GM23338 (cell line): ENCODE measurements around the gene DNAJC6. TPM values are rescaled to one million over a fixed set of nuclear protein-coding genes. Genes with fewer than 3 reads are reported as not detected.

ENCODE experiments used
- ATAC-seq: fragments of 200-7000 bp; cut with Tn5 transposase; 3 replicates; pipeline ENCODE4 v1.9.1; 2020
- DNase-seq: peaks from one replicate; pipeline ENCODE4 v3.0.0-alpha.2; 2015; ENCODE audit warnings: low spot score
- H2AFZ ChIP-seq: fragments of 200-600 bp; sonication (generic); 2 replicates; pipeline ENCODE4 v1.8.0; 2016; ENCODE audit warnings: antibody characterized with exemption, mild to moderate bottlenecking, moderate library complexity
- H3F3A ChIP-seq: fragments of 200-600 bp; sonication (generic); replicated peaks from 2 replicates; pipeline ENCODE4 v1.8.0; 2017; ENCODE audit warnings: antibody characterized with exemption, mixed run types, low read depth
- H3K27ac ChIP-seq: fragments of 200-600 bp; sonication (generic); 2 replicates; pipeline ENCODE4 v1.6.1; 2016; ENCODE audit warnings: low read depth
- H3K27me3 ChIP-seq: fragments of 200-600 bp; sonication (generic); 2 replicates; pipeline ENCODE4 v1.8.0; 2016; ENCODE audit warnings: mild to moderate bottlenecking, mixed run types, moderate library complexity; ENCODE audit not compliant: insufficient read depth
- H3K36me3 ChIP-seq: fragments of 200-600 bp; sonication (generic); 2 replicates; pipeline ENCODE4 v1.8.0; 2016; ENCODE audit warnings: mild to moderate bottlenecking; ENCODE audit not compliant: insufficient read depth
- H3K4me1 ChIP-seq: fragments of 200-600 bp; sonication (generic); 2 replicates; pipeline ENCODE4 v1.8.0; 2016; ENCODE audit warnings: mild to moderate bottlenecking, moderate library complexity; ENCODE audit not compliant: insufficient read depth
- H3K4me2 ChIP-seq: fragments of 200-600 bp; sonication (generic); 2 replicates; pipeline ENCODE4 v1.7.1; 2017; ENCODE audit warnings: mixed run types
- H3K4me3 ChIP-seq: fragments of 200-600 bp; sonication (generic); 2 replicates; pipeline ENCODE4 v1.6.1; 2016; ENCODE audit warnings: mixed run types
- H3K79me2 ChIP-seq: fragments of 200-600 bp; sonication (generic); replicated peaks from 2 replicates; pipeline ENCODE4 v1.8.0; 2017; ENCODE audit warnings: mild to moderate bottlenecking; ENCODE audit not compliant: insufficient read depth
- H3K9me2 ChIP-seq: fragments of 200-600 bp; sonication (generic); 2 replicates; pipeline ENCODE4 v1.8.0; 2017; ENCODE audit not compliant: insufficient read depth
- H4K20me1 ChIP-seq: fragments of 200-600 bp; sonication (generic); replicated peaks from 2 replicates; pipeline ENCODE4 v1.8.0; 2017; ENCODE audit warnings: mild to moderate bottlenecking; ENCODE audit not compliant: insufficient read depth
- H3K27ac Mint-ChIP-seq: 2 replicates; pipeline ENCODE4 v1.8.0; 2020; ENCODE audit warnings: inconsistent platforms, mild to moderate bottlenecking, moderate library complexity, mixed read lengths
- H3K27me3 Mint-ChIP-seq: 3 replicates; pipeline ENCODE4 v1.8.0; 2022; ENCODE audit warnings: low read depth, mild to moderate bottlenecking, moderate library complexity, mixed read lengths, inconsistent platforms; ENCODE audit not compliant: insufficient read depth, poor library complexity
- H3K36me3 Mint-ChIP-seq: 3 replicates; pipeline ENCODE4 v1.8.0; 2021; ENCODE audit warnings: low read depth, mild to moderate bottlenecking, inconsistent platforms, moderate library complexity, mixed read lengths
- H3K4me1 Mint-ChIP-seq: 3 replicates; pipeline ENCODE4 v1.8.0; 2020; ENCODE audit warnings: mild to moderate bottlenecking, inconsistent platforms, mixed read lengths
- H3K4me3 Mint-ChIP-seq: 3 replicates; pipeline ENCODE4 v1.8.0; 2021; ENCODE audit warnings: moderate library complexity, mild to moderate bottlenecking, inconsistent platforms, mixed read lengths
- H3K9me3 Mint-ChIP-seq: 3 replicates; pipeline ENCODE4 v1.8.0; 2020; ENCODE audit warnings: moderate library complexity, mild to moderate bottlenecking, inconsistent platforms, mixed read lengths
- CREB1 ChIP-seq: fragments of 250-450 bp; sonication (Bioruptor Pico); IDR thresholded peaks from 2 replicates; pipeline ENCODE4 v1.5.0; 2020; ENCODE audit warnings: low read depth, mild to moderate bottlenecking, moderate library complexity
- EZH2phosphoT487 ChIP-seq: fragments of 200-600 bp; sonication (generic); IDR thresholded peaks from one replicate; pipeline ENCODE4 v1.8.1; 2018; ENCODE audit warnings: antibody characterized with exemption; ENCODE audit not compliant: unreplicated experiment
- JUNB ChIP-seq: IDR thresholded peaks from one replicate; pipeline ENCODE4 v1.6.1; 2016; ENCODE audit warnings: antibody characterized with exemption; ENCODE audit not compliant: unreplicated experiment
- ZNF114 ChIP-seq: fragments of 250-450 bp; sonication (Bioruptor Pico); IDR thresholded peaks from 2 replicates; pipeline ENCODE4 v1.5.0; 2020; ENCODE audit warnings: mild to moderate bottlenecking, moderate library complexity
- polyA plus RNA-seq: library from polyadenylated mRNA; unstranded; fragments of >200 nt; fragmentation: Nextera tagmentation; extraction: Ambion mirVana; gene quantifications from 2 replicates; pipeline ENCODE4 v1.2.1, GENCODE V29; 2016
- total RNA-seq: library from RNA; depleted of rRNA; stranded (reverse); fragments of >200 nt; shearing (Covaris generic); gene quantifications from 2 replicates; pipeline ENCODE4 v1.2.3, GENCODE V29; 2014
- TF ChIP-seq, protein P1 (sequence below): fragments of 250-450 bp; sonication (Bioruptor Pico); IDR thresholded peaks from 2 replicates; pipeline ENCODE4 v1.5.0; 2020; ENCODE audit warnings: mild to moderate bottlenecking, moderate library complexity
- TF ChIP-seq, protein P2 (sequence below), 2 experiments: fragments of 200-600 bp in 1 of 2; sonication (generic) in 1 of 2; conservative IDR thresholded peaks; 2 replicates each; pipeline versions ENCODE4 v1.5.1 to v1.6.1; 2016 to 2017; ENCODE audit warnings: antibody characterized with exemption in 2 of 2, low read depth in 2 of 2, mild to moderate bottlenecking in 2 of 2, moderate library complexity in 1 of 2

Gene DNAJC6
- total and polyA plus RNA-seq, 2 experiments from 2014 or later = 2.4 to 7.4 TPM

GRCh38 chr1:65445837-65446236 is 136.5 kb downstream of the DNAJC6 start:
- peaks cover 28% of the 10 kb centered on the region for H3K4me1 Mint-ChIP-seq
- no peaks in the 10 kb centered on the region for H3K36me3 ChIP-seq
- H3K27me3 ChIP-seq = no peaks in the 10 kb centered on the region
- no peak overlapping the region for H3K4me2 ChIP-seq
- no peak overlapping the region for H2AFZ ChIP-seq
- peaks cover 22% of the 10 kb centered on the region for H3K4me1 ChIP-seq
- ATAC-seq (no peak), DNase-seq (no peak)
- H3K27ac Mint-ChIP-seq = no peak overlapping the region
- no peaks in the 10 kb centered on the region for H3K79me2 ChIP-seq
- TF ChIP-seq CREB1 (CRISPR knock-in tag) (no peak), ZNF114 (CRISPR knock-in tag) (no peak), JUNB (no peak), EZH2phosphoT487 (no peak)
- TF ChIP-seq, protein P1, sequence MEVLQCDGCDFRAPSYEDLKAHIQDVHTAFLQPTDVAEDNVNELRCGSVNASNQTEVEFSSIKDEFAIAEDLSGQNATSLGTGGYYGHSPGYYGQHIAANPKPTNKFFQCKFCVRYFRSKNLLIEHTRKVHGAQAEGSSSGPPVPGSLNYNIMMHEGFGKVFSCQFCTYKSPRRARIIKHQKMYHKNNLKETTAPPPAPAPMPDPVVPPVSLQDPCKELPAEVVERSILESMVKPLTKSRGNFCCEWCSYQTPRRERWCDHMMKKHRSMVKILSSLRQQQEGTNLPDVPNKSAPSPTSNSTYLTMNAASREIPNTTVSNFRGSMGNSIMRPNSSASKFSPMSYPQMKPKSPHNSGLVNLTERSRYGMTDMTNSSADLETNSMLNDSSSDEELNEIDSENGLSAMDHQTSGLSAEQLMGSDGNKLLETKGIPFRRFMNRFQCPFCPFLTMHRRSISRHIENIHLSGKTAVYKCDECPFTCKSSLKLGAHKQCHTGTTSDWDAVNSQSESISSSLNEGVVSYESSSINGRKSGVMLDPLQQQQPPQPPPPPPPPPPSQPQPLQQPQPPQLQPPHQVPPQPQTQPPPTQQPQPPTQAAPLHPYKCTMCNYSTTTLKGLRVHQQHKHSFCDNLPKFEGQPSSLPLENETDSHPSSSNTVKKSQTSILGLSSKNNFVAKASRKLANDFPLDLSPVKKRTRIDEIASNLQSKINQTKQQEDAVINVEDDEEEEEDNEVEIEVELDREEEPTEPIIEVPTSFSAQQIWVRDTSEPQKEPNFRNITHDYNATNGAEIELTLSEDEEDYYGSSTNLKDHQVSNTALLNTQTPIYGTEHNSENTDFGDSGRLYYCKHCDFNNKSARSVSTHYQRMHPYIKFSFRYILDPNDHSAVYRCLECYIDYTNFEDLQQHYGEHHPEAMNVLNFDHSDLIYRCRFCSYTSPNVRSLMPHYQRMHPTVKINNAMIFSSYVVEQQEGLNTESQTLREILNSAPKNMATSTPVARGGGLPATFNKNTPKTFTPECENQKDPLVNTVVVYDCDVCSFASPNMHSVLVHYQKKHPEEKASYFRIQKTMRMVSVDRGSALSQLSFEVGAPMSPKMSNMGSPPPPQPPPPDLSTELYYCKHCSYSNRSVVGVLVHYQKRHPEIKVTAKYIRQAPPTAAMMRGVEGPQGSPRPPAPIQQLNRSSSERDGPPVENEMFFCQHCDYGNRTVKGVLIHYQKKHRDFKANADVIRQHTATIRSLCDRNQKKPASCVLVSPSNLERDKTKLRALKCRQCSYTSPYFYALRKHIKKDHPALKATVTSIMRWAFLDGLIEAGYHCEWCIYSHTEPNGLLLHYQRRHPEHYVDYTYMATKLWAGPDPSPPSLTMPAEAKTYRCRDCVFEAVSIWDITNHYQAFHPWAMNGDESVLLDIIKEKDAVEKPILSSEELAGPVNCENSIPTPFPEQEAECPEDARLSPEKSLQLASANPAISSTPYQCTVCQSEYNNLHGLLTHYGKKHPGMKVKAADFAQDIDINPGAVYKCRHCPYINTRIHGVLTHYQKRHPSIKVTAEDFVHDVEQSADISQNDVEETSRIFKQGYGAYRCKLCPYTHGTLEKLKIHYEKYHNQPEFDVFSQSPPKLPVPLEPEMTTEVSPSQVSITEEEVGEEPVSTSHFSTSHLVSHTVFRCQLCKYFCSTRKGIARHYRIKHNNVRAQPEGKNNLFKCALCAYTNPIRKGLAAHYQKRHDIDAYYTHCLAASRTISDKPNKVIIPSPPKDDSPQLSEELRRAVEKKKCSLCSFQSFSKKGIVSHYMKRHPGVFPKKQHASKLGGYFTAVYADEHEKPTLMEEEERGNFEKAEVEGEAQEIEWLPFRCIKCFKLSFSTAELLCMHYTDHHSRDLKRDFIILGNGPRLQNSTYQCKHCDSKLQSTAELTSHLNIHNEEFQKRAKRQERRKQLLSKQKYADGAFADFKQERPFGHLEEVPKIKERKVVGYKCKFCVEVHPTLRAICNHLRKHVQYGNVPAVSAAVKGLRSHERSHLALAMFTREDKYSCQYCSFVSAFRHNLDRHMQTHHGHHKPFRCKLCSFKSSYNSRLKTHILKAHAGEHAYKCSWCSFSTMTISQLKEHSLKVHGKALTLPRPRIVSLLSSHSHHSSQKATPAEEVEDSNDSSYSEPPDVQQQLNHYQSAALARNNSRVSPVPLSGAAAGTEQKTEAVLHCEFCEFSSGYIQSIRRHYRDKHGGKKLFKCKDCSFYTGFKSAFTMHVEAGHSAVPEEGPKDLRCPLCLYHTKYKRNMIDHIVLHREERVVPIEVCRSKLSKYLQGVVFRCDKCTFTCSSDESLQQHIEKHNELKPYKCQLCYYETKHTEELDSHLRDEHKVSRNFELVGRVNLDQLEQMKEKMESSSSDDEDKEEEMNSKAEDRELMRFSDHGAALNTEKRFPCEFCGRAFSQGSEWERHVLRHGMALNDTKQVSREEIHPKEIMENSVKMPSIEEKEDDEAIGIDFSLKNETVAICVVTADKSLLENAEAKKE = no peak
- TF ChIP-seq, protein P2, sequence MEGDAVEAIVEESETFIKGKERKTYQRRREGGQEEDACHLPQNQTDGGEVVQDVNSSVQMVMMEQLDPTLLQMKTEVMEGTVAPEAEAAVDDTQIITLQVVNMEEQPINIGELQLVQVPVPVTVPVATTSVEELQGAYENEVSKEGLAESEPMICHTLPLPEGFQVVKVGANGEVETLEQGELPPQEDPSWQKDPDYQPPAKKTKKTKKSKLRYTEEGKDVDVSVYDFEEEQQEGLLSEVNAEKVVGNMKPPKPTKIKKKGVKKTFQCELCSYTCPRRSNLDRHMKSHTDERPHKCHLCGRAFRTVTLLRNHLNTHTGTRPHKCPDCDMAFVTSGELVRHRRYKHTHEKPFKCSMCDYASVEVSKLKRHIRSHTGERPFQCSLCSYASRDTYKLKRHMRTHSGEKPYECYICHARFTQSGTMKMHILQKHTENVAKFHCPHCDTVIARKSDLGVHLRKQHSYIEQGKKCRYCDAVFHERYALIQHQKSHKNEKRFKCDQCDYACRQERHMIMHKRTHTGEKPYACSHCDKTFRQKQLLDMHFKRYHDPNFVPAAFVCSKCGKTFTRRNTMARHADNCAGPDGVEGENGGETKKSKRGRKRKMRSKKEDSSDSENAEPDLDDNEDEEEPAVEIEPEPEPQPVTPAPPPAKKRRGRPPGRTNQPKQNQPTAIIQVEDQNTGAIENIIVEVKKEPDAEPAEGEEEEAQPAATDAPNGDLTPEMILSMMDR (conservative IDR thresholded peaks at IDR 0.05; ENCODE audit: low read depth in 2 of 2) = no peak
- peaks cover 17% of the 10 kb centered on the region; the same call in 2 of the 3 replicates for H3K36me3 Mint-ChIP-seq
- no peaks in the 10 kb centered on the region for H3K9me2 ChIP-seq
- no peaks in the 10 kb centered on the region for H3F3A ChIP-seq
- H3K4me3 ChIP-seq = no peak overlapping the region
- no peak overlapping the region for H3K4me3 Mint-ChIP-seq
- H4K20me1 ChIP-seq = no peaks in the 10 kb centered on the region
- no peaks in the 10 kb centered on the region for H3K27me3 Mint-ChIP-seq
- peaks cover 19% of the 10 kb centered on the region for H3K9me3 Mint-ChIP-seq
- H3K27ac ChIP-seq = no peak overlapping the region
